CD14-positive monocyte (primary cell): ENCODE results near the gene ZXDC. TPM values are rescaled to one million over a fixed set of nuclear protein-coding genes. Genes with fewer than 3 reads are reported as not detected.

Experiments
- DNase-seq, 3 donors: peaks; one replicate each; pipeline ENCODE4 v3.0.0-alpha.2; 2011 to 2022
- H2AFZ ChIP-seq: 2 replicates; pipeline ENCODE4 v1.6.0; 2012; ENCODE audit warnings: mild to moderate bottlenecking, low read depth, low read length, inconsistent platforms; ENCODE audit not compliant: insufficient read depth, poor library complexity, severe bottlenecking
- H3K27ac ChIP-seq, 2 donors: 1 replicate in 1 of 2; 2 replicates in 1 of 2; pipeline ENCODE4 v1.5.1; 2012 to 2013; ENCODE audit warnings: low read length in 2 of 2, control low read depth in 1 of 2, inconsistent platforms in 1 of 2, low read depth in 1 of 2, mild to moderate bottlenecking in 1 of 2
- H3K27me3 ChIP-seq, 2 donors: one replicate each; pipeline versions ENCODE4 v1.6.0 to v1.6.1; 2011 to 2013; ENCODE audit warnings: low read length in 2 of 2; ENCODE audit not compliant: control insufficient read depth in 2 of 2, insufficient read depth in 2 of 2
- H3K36me3 ChIP-seq, 2 donors: replicated peaks in 1 of 2; 1 replicate in 1 of 2; 2 replicates in 1 of 2; pipeline versions ENCODE4 v1.5.1 to v1.6.1; 2012 to 2013; ENCODE audit warnings: low read length in 2 of 2, control low read depth in 1 of 2, inconsistent platforms in 1 of 2, mild to moderate bottlenecking in 1 of 2; ENCODE audit not compliant: insufficient read depth in 2 of 2, control insufficient read depth in 1 of 2
- H3K4me1 ChIP-seq, 2 donors: 1 replicate in 1 of 2; 2 replicates in 1 of 2; pipeline versions ENCODE4 v1.5.1 to v1.6.1; 2012 to 2013; ENCODE audit warnings: low read length in 2 of 2, control low read depth in 1 of 2, inconsistent platforms in 1 of 2, mild to moderate bottlenecking in 1 of 2, moderate library complexity in 1 of 2; ENCODE audit not compliant: insufficient read depth in 2 of 2, control insufficient read depth in 1 of 2
- H3K4me2 ChIP-seq: replicated peaks from 2 replicates; pipeline ENCODE3; 2012; ENCODE audit warnings: low read length, moderate library complexity, mild to moderate bottlenecking; ENCODE audit not compliant: poor library complexity, severe bottlenecking; ENCODE audit errors: extremely low read depth
- H3K4me3 ChIP-seq, 3 experiments: fragments of 200-600 bp in 1 of 3; sonication (generic) in 1 of 3; replicated peaks in 1 of 3; 1 replicate in 2 of 3; 2 replicates in 1 of 3; pipeline ENCODE4 v1.5.1; 2011 to 2013; ENCODE audit warnings: low read length in 3 of 3, mild to moderate bottlenecking in 3 of 3, control low read depth in 2 of 3, low read depth in 2 of 3, inconsistent platforms in 1 of 3, moderate library complexity in 1 of 3
- H3K79me2 ChIP-seq: 2 replicates; pipeline ENCODE4 v1.6.0; 2012; ENCODE audit warnings: mild to moderate bottlenecking, control low read depth, inconsistent platforms, low read length, moderate library complexity; ENCODE audit not compliant: insufficient read depth
- H3K9ac ChIP-seq: 2 replicates; pipeline ENCODE4 v1.6.0; 2017; ENCODE audit warnings: low read length, mild to moderate bottlenecking; ENCODE audit not compliant: insufficient read depth, poor library complexity, severe bottlenecking
- H3K9me3 ChIP-seq, 2 donors: replicated peaks in 1 of 2; 1 replicate in 1 of 2; 2 replicates in 1 of 2; pipeline versions ENCODE4 v1.5.1 to v1.6.1; 2012 to 2013; ENCODE audit warnings: low read length in 2 of 2, control low read depth in 1 of 2; ENCODE audit not compliant: control insufficient read depth in 1 of 2, insufficient read depth in 1 of 2
- H4K20me1 ChIP-seq: 2 replicates; pipeline ENCODE4 v1.6.0; 2012; ENCODE audit warnings: mild to moderate bottlenecking, low read length, control low read depth, moderate library complexity; ENCODE audit not compliant: insufficient read depth
- H3K27ac Mint-ChIP-seq, 7 donors: one replicate each; pipeline ENCODE4 v1.8.0; 2020; ENCODE audit warnings: mild to moderate bottlenecking in 7 of 7, mixed read lengths in 7 of 7, moderate library complexity in 6 of 7, inconsistent platforms in 2 of 7
- H3K27me3 Mint-ChIP-seq, 3 donors: one replicate each; pipeline ENCODE4 v1.8.0; 2021 to 2022; ENCODE audit warnings: low read depth in 3 of 3, mild to moderate bottlenecking in 3 of 3, mixed read lengths in 3 of 3, moderate library complexity in 3 of 3, inconsistent platforms in 1 of 3
- H3K36me3 Mint-ChIP-seq, 2 donors: one replicate each; pipeline ENCODE4 v1.8.0; 2020; ENCODE audit warnings: mixed read lengths in 2 of 2, inconsistent platforms in 1 of 2, mild to moderate bottlenecking in 1 of 2
- H3K4me1 Mint-ChIP-seq: one replicate; pipeline ENCODE4 v1.8.0; 2020; ENCODE audit warnings: mild to moderate bottlenecking, mixed read lengths
- H3K4me3 Mint-ChIP-seq, 2 donors: one replicate each; pipeline ENCODE4 v1.8.0; 2020; ENCODE audit warnings: mild to moderate bottlenecking in 2 of 2, mixed read lengths in 2 of 2, moderate library complexity in 1 of 2
- H3K9me3 Mint-ChIP-seq, 7 donors: one replicate each; pipeline ENCODE4 v1.8.0; 2020 to 2022; ENCODE audit warnings: mixed read lengths in 7 of 7, mild to moderate bottlenecking in 6 of 7, moderate library complexity in 6 of 7, inconsistent platforms in 2 of 7
- WGBS: methylation state at CpG from one replicate; pipeline ENCODE4 v1.1.5; 2013; ENCODE audit warnings: missing lambda C conversion rate; ENCODE audit not compliant: insufficient coverage; 5-methylcytosine and 5-hydroxymethylcytosine counted together
- intact Hi-C, 2 donors: fragments of 100-400 bp; cut with micrococcal nuclease; formaldehyde crosslinking; loops; one replicate each; pipeline versions ENCODE4 v1.15.0 to v1.15.1; 2023
- polyA plus RNA-seq, 3 donors: library from polyadenylated mRNA; depleted of rRNA in 1 of 3; unstranded in 2 of 3; stranded (reverse) in 1 of 3; fragments of 300-500 nt in 2 of 3; fragments of >200 nt in 1 of 3; fragmentation: Illumina TruSeq in 2 of 3; gene quantifications; 1 replicate in 2 of 3; 2 replicates in 1 of 3; pipeline ENCODE4 v1.2.3, GENCODE V29; 2012 to 2021
- TF ChIP-seq, protein P1 (sequence below): fragments of 200-600 bp; IDR thresholded peaks from one replicate; pipeline ENCODE4 v1.8.0; 2022; ENCODE audit warnings: antibody characterized with exemption, mild to moderate bottlenecking

Gene ZXDC
- polyA plus RNA-seq, 3 donors, result 6.3 to 44.8 (median 9.7) TPM

DNA sequence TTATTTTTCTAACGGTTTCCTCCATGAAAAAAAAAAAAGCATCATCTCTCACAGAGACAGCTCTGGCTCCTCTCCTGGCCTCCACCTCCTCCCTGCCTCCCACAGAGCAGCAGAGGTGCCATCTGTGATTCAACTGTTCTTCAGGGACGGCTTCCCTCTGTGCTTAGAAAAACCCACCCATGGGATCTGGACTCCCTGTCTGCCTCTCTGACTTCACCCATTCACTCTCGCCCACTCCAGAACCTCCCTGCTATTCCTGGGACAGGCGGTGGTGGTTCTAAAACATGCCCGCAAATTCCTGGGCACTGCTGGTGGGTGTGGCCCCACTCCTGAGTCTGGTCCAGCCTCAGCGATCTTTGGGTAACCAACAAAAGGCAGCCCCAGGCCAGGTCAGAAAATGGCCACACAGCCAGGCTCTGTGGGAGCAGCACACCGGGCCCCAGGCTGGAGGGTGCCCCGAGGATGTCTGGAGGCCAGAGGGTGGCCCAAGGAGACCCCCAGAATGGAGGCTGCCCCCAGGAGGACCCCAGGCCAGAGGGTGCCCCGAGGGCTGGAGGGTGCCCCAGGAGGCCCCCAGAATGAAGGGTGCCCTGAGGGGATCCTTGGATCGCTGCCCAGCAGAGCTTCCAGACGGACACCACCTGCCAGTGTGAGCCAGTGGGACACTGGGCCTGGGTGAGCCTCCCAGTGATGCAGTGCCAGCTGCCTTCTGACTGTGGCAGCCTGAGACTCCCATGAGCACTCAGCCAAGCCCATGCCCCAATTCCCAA, 45.6 kb upstream of the ZXDC start:
- peaks cover 21% of the 10 kb centered on the region for H3K79me2 ChIP-seq
- no peak for DNase-seq
- H3K27me3 ChIP-seq, result no peaks in the 10 kb centered on the region
- intact Hi-C loops, result loop anchor here (10.0 kb wide), 1 partner anchor 933 kb away; no protein-coding TSS in a partner anchor
- peaks cover 0 to 1% (median 0%) of the 10 kb centered on the region in 7 donors for H3K9me3 Mint-ChIP-seq
- H3K4me1 Mint-ChIP-seq, result peaks cover 32% of the 10 kb centered on the region
- H3K4me2 ChIP-seq, result no peak overlapping the region
- peaks cover 0 to 3% of the 10 kb centered on the region in 2 donors for H3K36me3 Mint-ChIP-seq
- H3K27me3 Mint-ChIP-seq, result peaks cover 0 to 8% (median 0%) of the 10 kb centered on the region in 3 donors
- H3K9ac ChIP-seq, result no peak overlapping the region
- H2AFZ ChIP-seq, result no peak overlapping the region
- H3K9me3 ChIP-seq, result no peaks in the 10 kb centered on the region
- H3K36me3 ChIP-seq, result no peaks in the 10 kb centered on the region
- no peak overlapping the region for H3K27ac Mint-ChIP-seq
- H3K4me3 ChIP-seq, result no peak overlapping the region
- WGBS, result 86% methylated on average over 9 of the region's 11 CpGs
- peaks cover 33 to 39% of the 10 kb centered on the region in 2 donors for H3K4me1 ChIP-seq
- H3K4me3 Mint-ChIP-seq, result no peak overlapping the region
- H4K20me1 ChIP-seq, result no peaks in the 10 kb centered on the region
- no peak overlapping the region for H3K27ac ChIP-seq
- TF ChIP-seq, protein P1, sequence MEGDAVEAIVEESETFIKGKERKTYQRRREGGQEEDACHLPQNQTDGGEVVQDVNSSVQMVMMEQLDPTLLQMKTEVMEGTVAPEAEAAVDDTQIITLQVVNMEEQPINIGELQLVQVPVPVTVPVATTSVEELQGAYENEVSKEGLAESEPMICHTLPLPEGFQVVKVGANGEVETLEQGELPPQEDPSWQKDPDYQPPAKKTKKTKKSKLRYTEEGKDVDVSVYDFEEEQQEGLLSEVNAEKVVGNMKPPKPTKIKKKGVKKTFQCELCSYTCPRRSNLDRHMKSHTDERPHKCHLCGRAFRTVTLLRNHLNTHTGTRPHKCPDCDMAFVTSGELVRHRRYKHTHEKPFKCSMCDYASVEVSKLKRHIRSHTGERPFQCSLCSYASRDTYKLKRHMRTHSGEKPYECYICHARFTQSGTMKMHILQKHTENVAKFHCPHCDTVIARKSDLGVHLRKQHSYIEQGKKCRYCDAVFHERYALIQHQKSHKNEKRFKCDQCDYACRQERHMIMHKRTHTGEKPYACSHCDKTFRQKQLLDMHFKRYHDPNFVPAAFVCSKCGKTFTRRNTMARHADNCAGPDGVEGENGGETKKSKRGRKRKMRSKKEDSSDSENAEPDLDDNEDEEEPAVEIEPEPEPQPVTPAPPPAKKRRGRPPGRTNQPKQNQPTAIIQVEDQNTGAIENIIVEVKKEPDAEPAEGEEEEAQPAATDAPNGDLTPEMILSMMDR, result no peak

DNA sequence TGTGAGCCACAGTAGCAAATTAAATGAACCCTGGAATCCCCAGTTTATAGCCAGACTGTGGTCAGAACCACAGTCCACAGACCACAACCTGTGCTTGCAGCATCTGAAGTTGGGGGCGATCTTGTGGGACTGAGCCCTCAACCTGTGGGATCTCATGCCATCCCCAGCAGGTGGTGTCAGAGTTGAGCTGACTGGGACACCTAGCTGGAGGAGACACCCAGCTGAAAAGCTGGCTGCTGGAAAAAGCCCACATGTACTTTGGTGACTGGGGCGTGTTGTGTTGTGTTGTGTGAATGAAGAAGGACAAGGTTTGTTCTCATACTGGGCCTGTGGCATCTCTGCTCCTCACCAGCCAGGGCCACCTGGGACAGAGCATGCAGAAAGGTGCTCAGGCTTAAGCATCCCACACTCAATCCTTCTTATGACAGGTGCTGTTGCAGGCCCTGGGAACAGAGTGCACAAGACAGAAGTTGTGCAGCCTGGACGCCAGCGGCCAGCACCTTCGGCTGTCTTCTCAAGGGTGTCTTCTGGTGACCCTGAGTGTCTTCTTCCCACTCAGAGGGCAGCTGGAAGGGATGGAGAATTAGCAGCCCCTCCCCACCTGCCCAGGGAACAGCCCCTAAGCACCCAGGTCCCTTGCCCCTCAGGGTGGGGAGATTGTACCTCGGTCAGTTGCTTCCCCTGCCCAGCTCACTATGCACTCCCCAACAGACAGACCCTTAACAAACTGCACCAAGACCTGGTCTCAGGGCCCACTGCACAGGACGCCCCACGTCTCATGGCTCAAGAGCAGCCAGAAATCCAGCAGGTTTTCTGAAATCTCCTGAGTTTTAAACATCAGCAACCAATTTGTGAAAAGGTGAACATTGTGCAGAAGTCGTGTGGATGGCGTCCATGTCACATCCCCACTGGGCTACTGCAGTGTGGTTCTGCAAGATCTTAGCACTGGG, 44.1 kb upstream of the ZXDC start:
- Mint-ChIP-seq H3K4me1 (peaks cover 19% of the 10 kb centered on the region), H3K27me3 (peaks cover 0 to 8% (median 0%) of the 10 kb centered on the region in 3 donors), H3K9me3 (peaks cover 0 to 1% (median 0%) of the 10 kb centered on the region in 7 donors), H3K27ac (no peak overlapping the region), H3K4me3 (no peak overlapping the region), H3K36me3 (no peaks in the 10 kb centered on the region)
- 78% methylated on average over 5 of the region's 10 CpGs for WGBS
- H2AFZ ChIP-seq, result no peak overlapping the region
- peaks cover 18 to 24% of the 10 kb centered on the region in 2 donors for H3K4me1 ChIP-seq
- TF ChIP-seq, protein P1, result no peak
- intact Hi-C loops, result loop anchor here (10.0 kb wide), 1 partner anchor 935 kb away; no protein-coding TSS in a partner anchor
- H3K36me3 ChIP-seq, result no peaks in the 10 kb centered on the region
- H3K9me3 ChIP-seq, result no peaks in the 10 kb centered on the region
- no peak overlapping the region for H3K4me3 ChIP-seq
- H3K4me2 ChIP-seq, result no peak overlapping the region
- H3K27ac ChIP-seq, result no peak overlapping the region
- H3K27me3 ChIP-seq, result no peaks in the 10 kb centered on the region
- no peaks in the 10 kb centered on the region for H4K20me1 ChIP-seq
- H3K9ac ChIP-seq, result no peak overlapping the region
- DNase-seq, result no peak
- peaks cover 6% of the 10 kb centered on the region for H3K79me2 ChIP-seq
